ENCODE data around the gene MRPL53. TPM values are rescaled to one million over a fixed set of nuclear protein-coding genes. Genes with fewer than 3 reads are reported as not detected.

Gene MRPL53
- total RNA-seq, 6 donors from 2014 or later, result 19.9 to 87.1 (median 30.1) TPM

GRCh38 chr2:74425523-74425922 lies 47.0 kb downstream of the MRPL53 start:
- no peak for TF ChIP-seq POLR2A (IDR thresholded peaks at IDR 0.05)
- TF ChIP-seq POLR2AphosphoS5 (IDR thresholded peaks at IDR 0.05), result no peak
- no peak for TF ChIP-seq CTCF (IDR thresholded peaks at IDR 0.05)
- Histone ChIP-seq H3K27me3 (no peaks in the 10 kb centered on the region), H3K36me3 (peaks cover 3 to 56% (median 31%) of the 10 kb centered on the region in 4 donors), H3K4me1 (peaks cover 6 to 15% (median 12%) of the 10 kb centered on the region in 4 donors), H3K27ac (no peak overlapping the region), H3K4me3 (no peak overlapping the region), H3K9me3 (no peaks in the 10 kb centered on the region)
- ATAC-seq (ENCODE audit: low FRiP score in 2 of 2) (no peak), DNase-seq (no peak)
- 88 to 89% methylated on average over 5 to 7 of the region's 7 CpGs for WGBS, 2 donors

- Histone ChIP-seq H3K27ac (no peak overlapping the region), H3K36me3 (peaks cover 3 to 50% (median 27%) of the 10 kb centered on the region in 4 donors), H3K9me3 (no peaks in the 10 kb centered on the region), H3K4me1 (peaks cover 6 to 15% (median 12%) of the 10 kb centered on the region in 4 donors), H3K27me3 (no peaks in the 10 kb centered on the region), H3K4me3 (no peak overlapping the region)
- ATAC-seq (ENCODE audit: low FRiP score in 2 of 2), result no peak
- DNase-seq, result no peak
- no peak for TF ChIP-seq POLR2AphosphoS5 (IDR thresholded peaks at IDR 0.05)
- TF ChIP-seq EP300 (IDR thresholded peaks at IDR 0.05), result no peak
- TF ChIP-seq CTCF (IDR thresholded peaks at IDR 0.05), result no peak
- no peak for TF ChIP-seq POLR2A (IDR thresholded peaks at IDR 0.05)
- 71 to 85% methylated on average over 1 to 5 of the region's 5 CpGs for WGBS, 2 donors
These were observed 47.5 kb downstream of the MRPL53 start for GRCh38 chr2:74424995-74425406.

GRCh38 chr2:74424139-74424992 lies 48.1 kb downstream of the MRPL53 start:
- no peak for DNase-seq
- Histone ChIP-seq H3K4me1 (peaks cover 6 to 15% (median 12%) of the 10 kb centered on the region in 4 donors), H3K36me3 (peaks cover under 1 to 44% (median 21%) of the 10 kb centered on the region in 4 donors), H3K4me3 (no peak overlapping the region), H3K27me3 (no peaks in the 10 kb centered on the region), H3K9me3 (no peaks in the 10 kb centered on the region), H3K27ac (no peak overlapping the region)
- 88 to 92% methylated on average over 4 to 5 of the region's 5 CpGs for WGBS, 2 donors
- no peak for ATAC-seq (ENCODE audit: low FRiP score in 2 of 2)
- TF ChIP-seq POLR2AphosphoS5 (IDR thresholded peaks at IDR 0.05), result no peak
- no peak for TF ChIP-seq CTCF (IDR thresholded peaks at IDR 0.05)
- no peak for TF ChIP-seq POLR2A (IDR thresholded peaks at IDR 0.05)
- TF ChIP-seq EP300 (IDR thresholded peaks at IDR 0.05), result no peak

GRCh38 chr2:74423231-74424095 lies 49.0 kb downstream of the MRPL53 start:
- H3K9me3 ChIP-seq, result no peaks in the 10 kb centered on the region
- DNase-seq (no peak), ATAC-seq (ENCODE audit: low FRiP score in 2 of 2) (no peak)
- no peak overlapping the region for H3K4me3 ChIP-seq
- peaks cover 0 to 35% (median 15%) of the 10 kb centered on the region in 4 donors for H3K36me3 ChIP-seq
- no peak overlapping the region for H3K27ac ChIP-seq
- H3K4me1 ChIP-seq, result peaks cover 6 to 15% (median 12%) of the 10 kb centered on the region in 4 donors
- 81 to 84% methylated on average over 7 to 9 of the region's 9 CpGs for WGBS, 2 donors
- H3K27me3 ChIP-seq, result no peaks in the 10 kb centered on the region
- no peak for TF ChIP-seq EP300 (IDR thresholded peaks at IDR 0.05)
- TF ChIP-seq POLR2AphosphoS5 (IDR thresholded peaks at IDR 0.05), result no peak
- TF ChIP-seq POLR2A (IDR thresholded peaks at IDR 0.05), result no peak
- TF ChIP-seq CTCF (IDR thresholded peaks at IDR 0.05), result no peak

Other genes with a start within 250 kb of the MRPL53 start
- gene SLC4A5, start 129.3 kb downstream of the MRPL53 start, total RNA-seq, result 10 to 100 TPM in 3 of 6 donors, 1 to 10 TPM in 3; 3.2 to 47.1 (median 11.0) TPM
- 100 to 1,000 TPM; 106 to 260 (median 147) TPM for gene DCTN1, start 92.4 kb downstream of the MRPL53 start, total RNA-seq
- gene C2orf81, start 51.1 kb downstream of the MRPL53 start, total RNA-seq, result 10 to 100 TPM in 2 of 6 donors, 1 to 10 TPM in 4; 2.6 to 12.3 (median 5.7) TPM
- gene WDR54, start 51.0 kb downstream of the MRPL53 start, total RNA-seq, result 10 to 100 TPM in 4 of 6 donors, 1 to 10 TPM in 2; 8.4 to 28.2 (median 13.3) TPM
- gene RTKN, start 30.7 kb downstream of the MRPL53 start, total RNA-seq, result 10 to 100 TPM; 26.7 to 95.3 (median 34.0) TPM
- gene INO80B, start 17.6 kb downstream of the MRPL53 start, total RNA-seq, result 10 to 100 TPM; 12.6 to 85.9 (median 32.5) TPM
- gene WBP1, start 14.2 kb downstream of the MRPL53 start, total RNA-seq, result 100 to 1,000 TPM in 1 of 6 donors, 10 to 100 TPM in 5; 34.7 to 109 (median 51.3) TPM
- gene MOGS, start 7.3 kb downstream of the MRPL53 start, total RNA-seq, result 10 to 100 TPM; 57.8 to 80.8 (median 63.1) TPM
- gene CCDC142, start 10.3 kb upstream of the MRPL53 start, total RNA-seq, result 10 to 100 TPM; 14.8 to 67.1 (median 19.8) TPM
- 100 to 1,000 TPM in 1 of 6 donors, 10 to 100 TPM in 5; 18.2 to 127 (median 27.3) TPM for gene TTC31, start 10.4 kb upstream of the MRPL53 start, total RNA-seq
- gene LBX2, start 26.9 kb upstream of the MRPL53 start, total RNA-seq, result 1 to 10 TPM; 1.3 to 8.4 (median 2.4) TPM
- 10 to 100 TPM; 15.4 to 43.2 (median 34.6) TPM for gene PCGF1, start 35.0 kb upstream of the MRPL53 start, total RNA-seq
- 1 to 10 TPM in 1 of 6 donors, under 1 TPM in 1, not detected in 4; 0.26 to 2.6 TPM for gene TLX2, start 41.8 kb upstream of the MRPL53 start, total RNA-seq
- under 1 TPM in 3 of 6 donors, not detected in 3; 0.26 to 0.37 (median 0.33) TPM for gene DQX1, start 53.6 kb upstream of the MRPL53 start, total RNA-seq
- gene AUP1, start 57.0 kb upstream of the MRPL53 start, total RNA-seq, result 100 to 1,000 TPM in 4 of 6 donors, 10 to 100 TPM in 2; 93.4 to 337 (median 125) TPM
- gene HTRA2, start 57.3 kb upstream of the MRPL53 start, total RNA-seq, result 10 to 100 TPM; 11.8 to 36.9 (median 27.2) TPM
- 10 to 100 TPM in 3 of 6 donors, 1 to 10 TPM in 3; 3.6 to 28.3 (median 10.3) TPM for gene LOXL3, start 81.3 kb upstream of the MRPL53 start, total RNA-seq
- gene DOK1, start 82.0 kb upstream of the MRPL53 start, total RNA-seq, result 10 to 100 TPM; 13.7 to 49.2 (median 38.0) TPM
- gene M1AP, start 175.7 kb upstream of the MRPL53 start, total RNA-seq, result 1 to 10 TPM in 3 of 6 donors, under 1 TPM in 1, not detected in 2; 0.91 to 6.3 (median 2.2) TPM
- 10 to 100 TPM in 3 of 6 donors, 1 to 10 TPM in 3; 6.3 to 15.3 (median 10.1) TPM for gene SEMA4F, start 181.6 kb upstream of the MRPL53 start, total RNA-seq